WI38 (cell line): ENCODE results near the gene TTC3.
"Not testable (repeated sequence)": the region's sequence is repeated elsewhere in the genome, so short reads cannot be mapped to it uniquely, and the experiment has no call there.

ENCODE experiments used
- H3K4me3 ChIP-seq: 2 replicates; pipeline ENCODE4 v1.5.1; 2011; ENCODE audit warnings: low read depth, mild to moderate bottlenecking, control low read depth, low read length
- CTCF ChIP-seq: IDR thresholded peaks from 2 replicates; pipeline ENCODE4 v1.5.1; 2012; ENCODE audit warnings: low read depth, mild to moderate bottlenecking, control low read depth, low read length

TTC3 gene

GRCh38 chr21:37093977-37094376 is 20.9 kb downstream of the TTC3 start:
- TF ChIP-seq CTCF = no peak
- H3K4me3 ChIP-seq = no peak overlapping the region

GRCh38 chr21:37095821-37096220 is 22.8 kb downstream of the TTC3 start:
- H3K4me3 ChIP-seq = no peak overlapping the region
- no peak for TF ChIP-seq CTCF

GRCh38 chr21:37098751-37099150 is 25.7 kb downstream of the TTC3 start:
- no peak overlapping the region for H3K4me3 ChIP-seq
- no peak for TF ChIP-seq CTCF

- H3K4me3 ChIP-seq = no peak overlapping the region
- TF ChIP-seq CTCF = no peak
Measured at GRCh38 chr21:37100316-37100715, 27.3 kb downstream of the TTC3 start.

- TF ChIP-seq CTCF = no peak
- no peak overlapping the region for H3K4me3 ChIP-seq
Measured at GRCh38 chr21:37101384-37101783, 28.3 kb downstream of the TTC3 start.

GRCh38 chr21:37102746-37103145 is 29.7 kb downstream of the TTC3 start:
- H3K4me3 ChIP-seq = not testable (repeated sequence)

GRCh38 chr21:37106998-37107397 is 33.9 kb downstream of the TTC3 start:
- no peak for TF ChIP-seq CTCF
- H3K4me3 ChIP-seq = no peak overlapping the region

- H3K4me3 ChIP-seq = not testable (repeated sequence)
Measured at GRCh38 chr21:37111029-37111428, 38.0 kb downstream of the TTC3 start.

- H3K4me3 ChIP-seq = not testable (repeated sequence)
Measured at GRCh38 chr21:37114301-37114700, 41.2 kb downstream of the TTC3 start.

- not testable (repeated sequence) for H3K4me3 ChIP-seq
Measured at GRCh38 chr21:37116459-37116858, 43.4 kb downstream of the TTC3 start.
